Aorta (tissue), 5 donors: ENCODE measurements around the gene SEC14L5. TPM values are rescaled to one million over a fixed set of nuclear protein-coding genes. Genes with fewer than 3 reads are reported as not detected.

ENCODE experiments used
- ATAC-seq: fragments of 200-7000 bp; cut with Tn5 transposase; one replicate; pipeline ENCODE4 v1.9.1; 2022; ENCODE audit warnings: moderate library complexity; ENCODE audit not compliant: low FRiP score
- DNase-seq, 2 donors: peaks; one replicate each; pipeline ENCODE4 v3.0.0-alpha.2; 2020
- H3K27ac ChIP-seq, 2 donors: one replicate each; pipeline ENCODE4 v1.5.1; 2013; ENCODE audit warnings: low read length in 2 of 2, mild to moderate bottlenecking in 2 of 2, moderate library complexity in 2 of 2, control low read depth in 1 of 2, inconsistent platforms in 1 of 2, low read depth in 1 of 2
- H3K27me3 ChIP-seq, 2 donors: one replicate each; pipeline ENCODE4 v1.6.1; 2013; ENCODE audit warnings: control low read depth in 1 of 2, low read length in 1 of 2, mild to moderate bottlenecking in 1 of 2, moderate library complexity in 1 of 2; ENCODE audit not compliant: insufficient read depth in 2 of 2, control insufficient read depth in 1 of 2
- H3K36me3 ChIP-seq, 2 donors: one replicate each; pipeline ENCODE4 v1.6.1; 2013; ENCODE audit warnings: control low read depth in 1 of 2, low read length in 1 of 2, mild to moderate bottlenecking in 1 of 2; ENCODE audit not compliant: insufficient read depth in 2 of 2, control insufficient read depth in 1 of 2
- H3K4me1 ChIP-seq, 2 donors: one replicate each; pipeline ENCODE4 v1.6.1; 2013; ENCODE audit warnings: low read length in 2 of 2, control low read depth in 1 of 2, mild to moderate bottlenecking in 1 of 2, moderate library complexity in 1 of 2; ENCODE audit not compliant: insufficient read depth in 2 of 2, control insufficient read depth in 1 of 2
- H3K4me3 ChIP-seq, 2 donors: one replicate each; pipeline ENCODE4 v1.5.1; 2013; ENCODE audit warnings: low read length in 2 of 2, control low read depth in 1 of 2, mild to moderate bottlenecking in 1 of 2
- H3K9me3 ChIP-seq: one replicate; pipeline ENCODE4 v1.6.1; 2013; ENCODE audit warnings: mild to moderate bottlenecking, low read length; ENCODE audit not compliant: control insufficient read depth
- WGBS, 2 donors: extraction: QIAGEN DNeasy Blood & Tissue Kit; methylation state at CpG; one replicate each; pipeline ENCODE4 v1.1.7; 2013; 5-methylcytosine and 5-hydroxymethylcytosine counted together
- intact Hi-C, 2 donors: fragments of 100-400 bp; cut with DNase I; formaldehyde crosslinking; loops; one replicate each; pipeline versions ENCODE4 v1.14.2 to v1.15.0; 2022
- polyA plus RNA-seq, 2 donors: library from polyadenylated mRNA; stranded (reverse); fragments of 200-250 nt; gene quantifications; one replicate each; pipeline ENCODE4 v1.2.3, GENCODE V29; 2013
- total RNA-seq, 2 donors: library from RNA; stranded (reverse); fragmentation: NEBNext Ultra II Directional; extraction: Animal tissue kit (Norgen Biotek cat#: 25700); gene quantifications; one replicate each; pipeline ENCODE4 v1.2.1, GENCODE V29; 2021
- donor health status: healthy with polysubstance abuse.
- donor health status: Bipolar disorder and iron deficiency.
- donor health status: DM: no; HTN: no; CAD: no.
- donor health status: DM: no; HTN: no; CAD: no.
- donor health status: DM: yes; HTN: yes; CAD: no.

The SEC14L5 gene
- total and polyA plus RNA-seq, 4 donors = 0.26 to 0.90 (median 0.29) TPM; not detected in 1

DNA sequence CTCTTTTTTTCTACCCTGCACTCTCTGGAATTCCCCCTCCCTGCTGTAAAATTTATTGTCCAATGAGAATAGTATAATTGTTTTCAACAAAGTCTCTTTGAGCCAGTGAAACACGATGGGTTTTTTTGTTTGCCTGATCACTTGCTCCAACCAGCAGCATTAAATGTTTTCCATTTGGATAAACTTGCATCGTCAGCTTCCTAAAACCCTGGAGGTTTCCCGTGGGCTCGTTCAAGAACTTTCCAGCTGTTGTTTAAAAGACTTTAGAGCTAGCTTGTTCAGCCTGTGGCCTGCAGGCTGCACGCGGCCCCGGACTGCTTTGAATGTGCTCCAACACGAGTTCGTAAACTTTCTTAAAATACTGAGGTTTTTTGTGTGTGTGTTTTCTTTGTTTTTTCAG is 60.7 kb downstream of the SEC14L5 start:
- Histone ChIP-seq H3K4me3 (no peak overlapping the region), H3K27ac (no peak overlapping the region), H3K36me3 (no peaks in the 10 kb centered on the region), H3K4me1 (no peaks in the 10 kb centered on the region), H3K27me3 (no peaks in the 10 kb centered on the region), H3K9me3 (no peaks in the 10 kb centered on the region)
- intact Hi-C loops = no loop called here
- WGBS, 2 donors = 10 to 19% methylated on average over 9 of the region's 9 CpGs
- no peak for ATAC-seq
- no peak for DNase-seq

DNA sequence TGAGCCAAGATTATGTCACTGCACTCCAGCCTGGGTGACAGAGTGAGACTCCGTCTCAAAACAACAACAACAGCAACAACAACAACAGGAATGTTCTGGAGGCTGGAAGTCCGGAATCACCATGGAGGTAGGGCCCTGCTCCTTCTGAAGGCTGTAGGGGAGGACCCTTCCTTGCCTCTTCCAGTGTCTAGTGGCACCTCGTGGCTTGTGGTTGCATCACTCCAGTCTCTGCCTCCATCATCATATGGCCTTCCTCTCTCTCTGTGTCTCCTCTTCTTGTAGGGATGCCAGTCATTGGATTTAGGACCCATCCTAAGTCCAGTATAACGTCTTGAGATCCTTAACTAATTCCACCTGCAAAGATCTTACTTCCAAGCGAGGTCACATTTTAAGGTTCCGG is 61.6 kb downstream of the SEC14L5 start:
- Histone ChIP-seq H3K4me1 (no peaks in the 10 kb centered on the region), H3K9me3 (no peaks in the 10 kb centered on the region), H3K36me3 (no peaks in the 10 kb centered on the region), H3K4me3 (no peak overlapping the region), H3K27me3 (no peaks in the 10 kb centered on the region), H3K27ac (no peak overlapping the region)
- DNase-seq (no peak), ATAC-seq (no peak)
- WGBS, 2 donors = 81 to 82% methylated on average over 6 of the region's 6 CpGs
- intact Hi-C loops = no loop called here

DNA sequence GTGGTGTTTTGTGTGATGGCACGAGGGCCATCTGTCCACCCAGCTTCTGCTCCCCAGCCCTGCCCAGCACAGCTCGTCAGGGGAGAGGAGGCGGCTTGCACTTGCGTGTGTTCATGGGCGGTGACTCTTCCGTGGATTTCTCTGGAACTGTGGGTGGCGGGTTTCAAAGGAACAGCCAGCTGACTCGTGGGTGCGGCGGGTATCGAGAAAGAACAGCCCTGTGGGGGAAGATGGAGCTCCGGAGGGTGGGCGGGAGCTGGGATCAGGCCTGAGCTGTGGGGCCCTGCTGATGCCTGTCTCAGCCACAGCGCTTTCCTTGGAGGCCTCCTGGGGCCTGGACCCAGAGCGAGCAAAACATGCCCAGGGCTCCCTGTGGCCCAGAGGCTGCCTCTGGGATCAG is 62.4 kb downstream of the SEC14L5 start:
- Histone ChIP-seq H3K4me3 (no peak overlapping the region), H3K4me1 (no peaks in the 10 kb centered on the region), H3K9me3 (no peaks in the 10 kb centered on the region), H3K27ac (no peak overlapping the region), H3K27me3 (no peaks in the 10 kb centered on the region), H3K36me3 (no peaks in the 10 kb centered on the region)
- WGBS, 2 donors = 61 to 69% methylated on average over 14 to 15 of the region's 15 CpGs
- ATAC-seq = no peak
- intact Hi-C loops = no loop called here
- DNase-seq = no peak

DNA sequence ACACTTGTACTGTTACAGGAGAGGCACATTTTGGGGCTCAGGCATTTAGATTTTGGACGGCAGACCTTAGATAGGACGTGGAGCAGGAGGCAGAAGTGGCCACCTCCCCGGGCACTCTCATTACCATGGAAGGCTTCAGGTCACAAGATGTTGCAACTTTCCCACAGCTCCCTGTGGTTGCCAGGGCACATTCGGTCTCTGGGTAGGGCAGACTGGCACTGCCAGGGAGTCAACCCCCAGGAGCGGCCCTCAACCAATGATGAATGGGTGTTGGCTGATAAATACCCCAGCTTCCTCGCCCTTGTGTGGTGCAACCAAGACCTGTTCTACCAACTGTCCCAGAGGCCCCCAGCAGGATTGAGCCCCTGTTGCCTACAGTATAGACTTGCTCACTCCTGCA is 64.4 kb downstream of the SEC14L5 start:
- ATAC-seq (no peak), DNase-seq (no peak)
- no peak overlapping the region for H3K4me3 ChIP-seq
- H3K9me3 ChIP-seq = no peaks in the 10 kb centered on the region
- WGBS, 2 donors = 82 to 86% methylated on average over 6 of the region's 6 CpGs
- intact Hi-C loops = no loop called here
- H3K36me3 ChIP-seq = no peaks in the 10 kb centered on the region
- H3K4me1 ChIP-seq = no peaks in the 10 kb centered on the region
- H3K27ac ChIP-seq = no peak overlapping the region
- no peaks in the 10 kb centered on the region for H3K27me3 ChIP-seq

DNA sequence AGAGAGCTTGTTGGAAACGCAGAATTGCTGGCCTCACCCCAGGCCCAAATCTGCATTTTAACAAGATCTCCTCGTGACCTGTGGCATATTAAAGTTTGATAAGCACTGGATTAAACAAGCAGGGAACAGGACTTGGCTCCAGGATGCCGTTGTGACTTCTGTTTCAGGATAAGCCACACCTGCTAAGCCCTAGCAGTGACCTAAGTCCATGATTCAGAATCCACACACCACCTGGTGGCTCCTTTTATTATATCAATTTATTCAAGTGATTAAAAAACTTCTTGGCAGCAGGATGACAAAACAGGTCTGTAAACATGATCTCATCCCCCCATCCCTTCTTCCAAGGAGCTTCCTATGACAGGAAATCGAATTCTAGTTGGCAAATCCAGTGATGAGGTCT is 66.5 kb downstream of the SEC14L5 start:
- no peak overlapping the region for H3K27ac ChIP-seq
- WGBS, 2 donors = 59 to 68% methylated on average over 4 of the region's 4 CpGs
- H3K36me3 ChIP-seq = no peaks in the 10 kb centered on the region
- no peak overlapping the region for H3K4me3 ChIP-seq
- no peaks in the 10 kb centered on the region for H3K4me1 ChIP-seq
- H3K27me3 ChIP-seq = no peaks in the 10 kb centered on the region
- ATAC-seq (no peak), DNase-seq (no peak)
- no peaks in the 10 kb centered on the region for H3K9me3 ChIP-seq
- intact Hi-C loops = no loop called here

DNA sequence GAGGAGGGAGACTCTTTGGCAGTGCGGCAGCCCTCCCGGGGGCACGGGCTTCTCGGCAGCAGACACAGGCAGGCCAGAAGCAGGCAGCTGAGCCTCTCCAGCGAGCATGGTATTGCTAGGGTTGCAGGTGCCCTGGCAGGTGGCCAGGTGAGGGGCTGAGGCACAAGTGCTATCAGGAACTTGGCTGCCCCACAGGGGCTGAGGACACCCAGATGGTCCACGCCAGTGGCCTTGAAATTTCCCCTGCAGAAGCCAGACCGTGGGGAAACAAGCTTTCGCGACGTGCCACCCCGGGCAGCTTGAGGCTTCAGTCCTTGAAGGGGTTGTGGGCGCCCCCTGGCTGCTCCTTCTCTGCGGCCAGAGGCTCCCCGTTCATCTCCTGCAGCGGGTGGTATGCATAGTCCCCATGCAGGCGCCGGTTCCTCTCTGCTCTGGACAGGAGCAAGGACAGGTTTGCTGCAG is 67.1 kb downstream of the SEC14L5 start:
- DNase-seq (no peak), ATAC-seq (no peak)
- H3K27me3 ChIP-seq = no peaks in the 10 kb centered on the region
- H3K4me1 ChIP-seq = no peaks in the 10 kb centered on the region
- intact Hi-C loops = no loop called here
- H3K4me3 ChIP-seq = no peak overlapping the region
- H3K36me3 ChIP-seq = no peaks in the 10 kb centered on the region
- 39 to 42% methylated on average over 17 of the region's 17 CpGs for WGBS, 2 donors
- no peak overlapping the region for H3K27ac ChIP-seq
- H3K9me3 ChIP-seq = no peaks in the 10 kb centered on the region

GRCh38 chr16:5026664-5027063 is 68.5 kb downstream of the SEC14L5 start:
- H3K36me3 ChIP-seq = no peaks in the 10 kb centered on the region

DNA sequence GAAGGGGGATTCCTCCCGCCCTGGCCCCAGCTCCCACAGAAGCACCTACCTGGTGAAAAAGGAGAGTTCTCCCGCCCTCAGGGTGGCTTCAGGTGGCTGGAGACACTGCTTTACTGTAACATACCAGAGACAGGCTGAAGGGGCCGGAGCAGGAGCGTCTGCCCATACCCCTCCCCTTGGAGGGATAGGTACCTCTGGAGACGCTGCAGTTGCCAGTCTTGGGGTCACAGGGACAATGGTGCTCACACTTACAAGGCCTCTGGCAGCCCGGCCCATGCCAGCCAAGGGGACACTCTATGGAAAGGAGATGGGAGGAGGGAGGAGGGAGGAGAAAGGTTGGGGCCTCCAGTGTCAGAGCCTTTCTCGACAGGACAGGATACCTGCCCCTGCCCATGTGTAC is 69.0 kb downstream of the SEC14L5 start:
- ATAC-seq (no peak), DNase-seq (peak in 1 of 2 donors; percentile 54)
- intact Hi-C loops = no loop called here
- no peaks in the 10 kb centered on the region for H3K36me3 ChIP-seq
- H3K9me3 ChIP-seq = no peaks in the 10 kb centered on the region
- H3K4me1 ChIP-seq = no peaks in the 10 kb centered on the region
- no peak overlapping the region for H3K27ac ChIP-seq
- 87 to 92% methylated on average over 7 of the region's 7 CpGs for WGBS, 2 donors
- no peak overlapping the region for H3K4me3 ChIP-seq
- H3K27me3 ChIP-seq = no peaks in the 10 kb centered on the region

More at GRCh38 chr16:5026664-5027063, 68.5 kb downstream of the SEC14L5 start:
- no peak for ATAC-seq
- Histone ChIP-seq H3K27me3 (no peaks in the 10 kb centered on the region), H3K9me3 (no peaks in the 10 kb centered on the region), H3K27ac (no peak overlapping the region), H3K4me3 (no peak overlapping the region), H3K4me1 (no peaks in the 10 kb centered on the region)
- WGBS, 2 donors = 90 to 91% methylated on average over 8 of the region's 8 CpGs
- intact Hi-C loops = no loop called here
- DNase-seq = no peak

DNA sequence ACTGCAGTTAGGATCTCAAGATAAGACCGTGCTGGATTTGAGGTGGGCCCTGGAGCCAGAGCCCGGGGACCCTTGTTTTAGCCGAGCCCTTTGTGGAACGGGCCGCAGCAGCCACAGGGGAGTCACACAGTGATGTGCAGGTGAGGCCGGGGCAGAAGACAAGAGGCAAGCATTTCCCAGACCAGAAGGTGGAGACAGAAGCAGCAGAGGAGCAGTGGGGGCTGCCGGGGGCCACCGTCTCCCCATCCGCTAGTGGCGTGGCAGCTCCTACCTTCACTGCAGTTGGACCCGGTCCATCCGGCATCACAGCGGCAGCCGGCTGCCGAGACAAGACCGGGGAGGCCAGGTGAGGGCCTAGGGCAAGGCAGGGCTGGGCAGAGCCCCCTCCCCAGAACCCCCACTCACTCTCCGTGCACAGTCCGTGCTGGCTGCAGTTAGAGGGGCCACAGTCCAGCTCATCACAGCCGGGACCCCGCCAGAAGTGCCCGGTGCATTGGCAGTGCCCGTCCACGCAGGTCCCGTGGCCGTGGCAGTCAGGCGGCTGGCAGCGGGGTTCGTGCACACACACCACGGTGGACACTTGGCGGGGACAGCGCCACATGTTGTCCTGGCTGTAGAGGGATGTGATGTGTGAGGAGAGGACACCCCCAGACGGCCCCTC is 69.6 kb downstream of the SEC14L5 start:
- no peak for ATAC-seq
- 92 to 93% methylated on average over 32 of the region's 32 CpGs for WGBS, 2 donors
- no peaks in the 10 kb centered on the region for H3K27me3 ChIP-seq

More for the DNA sequence above, 69.6 kb downstream of the SEC14L5 start:
- H3K27ac ChIP-seq = no peak overlapping the region
- peak; percentile 44 to 76 for DNase-seq
- H3K9me3 ChIP-seq = no peaks in the 10 kb centered on the region
- H3K4me3 ChIP-seq = no peak overlapping the region
- no peaks in the 10 kb centered on the region for H3K36me3 ChIP-seq
- H3K4me1 ChIP-seq = no peaks in the 10 kb centered on the region
- intact Hi-C loops = no loop called here
